GM12874 (cell line): Measurements from ENCODE around the gene HOXD3.

Experiments
- CTCF ChIP-seq: IDR thresholded peaks from 2 replicates; pipeline ENCODE4 v1.5.1; 2011; ENCODE audit warnings: low read depth, mild to moderate bottlenecking, control low read depth, low read length, moderate library complexity; ENCODE audit not compliant: insufficient read depth

The HOXD3 gene

GRCh38 chr2:176133389-176133788 lies 23.7 kb upstream of the HOXD3 start:
- no peak for TF ChIP-seq CTCF

- TF ChIP-seq CTCF: no peak
Measured at GRCh38 chr2:176134035-176134434, 23.1 kb upstream of the HOXD3 start.

DNA sequence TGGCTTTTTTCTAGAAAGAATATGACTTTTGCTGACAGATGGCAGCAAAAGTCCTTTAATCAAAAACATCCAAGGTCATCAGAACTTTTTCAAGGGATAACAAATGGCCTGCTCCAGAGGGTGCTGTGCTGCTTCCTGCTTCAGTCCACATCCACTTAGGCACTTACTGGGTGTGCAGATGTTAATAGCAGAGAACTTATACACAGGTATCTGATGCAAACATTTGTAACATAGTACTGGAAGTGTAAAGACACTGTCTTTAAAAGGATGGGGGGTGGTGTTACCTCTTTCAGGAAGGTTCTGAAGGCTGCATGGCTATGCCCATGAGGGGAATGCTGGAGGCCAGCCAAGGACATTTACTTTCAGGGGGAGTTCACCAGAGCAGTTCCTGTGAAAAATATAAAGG lies 22.1 kb upstream of the HOXD3 start:
- TF ChIP-seq CTCF: no peak

GRCh38 chr2:176136374-176137251 lies 20.5 kb upstream of the HOXD3 start:
- no peak for TF ChIP-seq CTCF

GRCh38 chr2:176137252-176137580 lies 19.9 kb upstream of the HOXD3 start:
- no peak for TF ChIP-seq CTCF

GRCh38 chr2:176137906-176138305 lies 19.2 kb upstream of the HOXD3 start:
- TF ChIP-seq CTCF: no peak

GRCh38 chr2:176138526-176138922 lies 18.6 kb upstream of the HOXD3 start:
- TF ChIP-seq CTCF: no peak
